Liver (tissue), 3 donors: ENCODE measurements around the gene CDH13.

Experiments
- EGR1 ChIP-seq, 2 donors: IDR thresholded peaks; 2 replicates each; pipeline ENCODE4 v1.6.1; 2016 to 2018; ENCODE audit warnings: antibody characterized with exemption in 2 of 2, low read depth in 2 of 2
- FOXA1 ChIP-seq: IDR thresholded peaks from 2 replicates; pipeline ENCODE4 v1.6.1; 2016; ENCODE audit warnings: antibody characterized with exemption
- SP1 ChIP-seq: IDR thresholded peaks from 2 replicates; pipeline ENCODE4 v1.6.1; 2018; ENCODE audit warnings: antibody characterized with exemption, mild to moderate bottlenecking
- TAF1 ChIP-seq: conservative IDR thresholded peaks from 2 replicates; pipeline ENCODE4 v1.6.1; 2016; ENCODE audit warnings: antibody characterized with exemption, mild to moderate bottlenecking
- YY1 ChIP-seq: IDR thresholded peaks from 2 replicates; pipeline ENCODE4 v1.6.1; 2016; ENCODE audit warnings: antibody characterized with exemption, mild to moderate bottlenecking
- TF ChIP-seq, protein P1 (sequence below): fragments of 150-350 bp; IDR thresholded peaks from 2 replicates; pipeline ENCODE4 v1.5.1; 2017; ENCODE audit warnings: improper control_type of control experiment, low read depth, low read length; ENCODE audit not compliant: missing input control
- TF ChIP-seq, protein P2 (sequence below): IDR thresholded peaks from 2 replicates; pipeline ENCODE4 v1.6.1; 2016; ENCODE audit warnings: antibody characterized with exemption
- TF ChIP-seq, protein P3 (sequence below): IDR thresholded peaks from 2 replicates; pipeline ENCODE4 v1.6.1; 2016; ENCODE audit warnings: antibody characterized with exemption
- TF ChIP-seq, protein P4 (sequence below): IDR thresholded peaks from 2 replicates; pipeline ENCODE4 v1.6.1; 2016; ENCODE audit warnings: antibody characterized with exemption, mild to moderate bottlenecking
- TF ChIP-seq, protein P5 (sequence below): IDR thresholded peaks from 2 replicates; pipeline ENCODE4 v1.6.1; 2016; ENCODE audit warnings: antibody characterized with exemption
- donor health status: healthy.
- donor health status: healthy.

DNA sequence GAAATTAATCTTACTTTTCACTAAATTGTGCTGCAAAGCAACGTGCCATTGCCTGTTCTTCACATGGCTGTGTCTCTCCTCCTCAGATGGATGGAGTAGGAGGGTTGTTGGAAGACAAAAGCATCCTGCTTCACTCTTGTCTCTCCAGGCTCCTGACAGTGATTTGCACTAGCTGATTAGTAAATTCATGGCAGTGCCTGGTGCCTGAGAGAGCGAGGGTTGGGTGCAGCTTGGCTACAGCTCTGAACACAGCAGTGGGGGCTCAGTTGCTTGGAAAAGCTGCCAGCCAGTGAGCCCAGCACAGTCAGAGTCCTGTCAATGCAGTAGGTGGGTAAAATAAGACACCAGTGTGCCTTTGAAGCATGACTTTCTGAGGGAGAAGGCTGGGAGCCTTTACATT is 37.4 kb downstream of the CDH13 start:
- TF ChIP-seq TAF1 (no peak), YY1 (no peak), EGR1 (IDR thresholded peaks at IDR 0.05; ENCODE audit: low read depth in 2 of 2) (no peak), SP1 (no peak), FOXA1 (no peak)
- TF ChIP-seq, protein P1, sequence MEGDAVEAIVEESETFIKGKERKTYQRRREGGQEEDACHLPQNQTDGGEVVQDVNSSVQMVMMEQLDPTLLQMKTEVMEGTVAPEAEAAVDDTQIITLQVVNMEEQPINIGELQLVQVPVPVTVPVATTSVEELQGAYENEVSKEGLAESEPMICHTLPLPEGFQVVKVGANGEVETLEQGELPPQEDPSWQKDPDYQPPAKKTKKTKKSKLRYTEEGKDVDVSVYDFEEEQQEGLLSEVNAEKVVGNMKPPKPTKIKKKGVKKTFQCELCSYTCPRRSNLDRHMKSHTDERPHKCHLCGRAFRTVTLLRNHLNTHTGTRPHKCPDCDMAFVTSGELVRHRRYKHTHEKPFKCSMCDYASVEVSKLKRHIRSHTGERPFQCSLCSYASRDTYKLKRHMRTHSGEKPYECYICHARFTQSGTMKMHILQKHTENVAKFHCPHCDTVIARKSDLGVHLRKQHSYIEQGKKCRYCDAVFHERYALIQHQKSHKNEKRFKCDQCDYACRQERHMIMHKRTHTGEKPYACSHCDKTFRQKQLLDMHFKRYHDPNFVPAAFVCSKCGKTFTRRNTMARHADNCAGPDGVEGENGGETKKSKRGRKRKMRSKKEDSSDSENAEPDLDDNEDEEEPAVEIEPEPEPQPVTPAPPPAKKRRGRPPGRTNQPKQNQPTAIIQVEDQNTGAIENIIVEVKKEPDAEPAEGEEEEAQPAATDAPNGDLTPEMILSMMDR: no peak
- TF ChIP-seq, protein P2, sequence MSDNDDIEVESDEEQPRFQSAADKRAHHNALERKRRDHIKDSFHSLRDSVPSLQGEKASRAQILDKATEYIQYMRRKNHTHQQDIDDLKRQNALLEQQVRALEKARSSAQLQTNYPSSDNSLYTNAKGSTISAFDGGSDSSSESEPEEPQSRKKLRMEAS: no peak
- TF ChIP-seq, protein P3, sequence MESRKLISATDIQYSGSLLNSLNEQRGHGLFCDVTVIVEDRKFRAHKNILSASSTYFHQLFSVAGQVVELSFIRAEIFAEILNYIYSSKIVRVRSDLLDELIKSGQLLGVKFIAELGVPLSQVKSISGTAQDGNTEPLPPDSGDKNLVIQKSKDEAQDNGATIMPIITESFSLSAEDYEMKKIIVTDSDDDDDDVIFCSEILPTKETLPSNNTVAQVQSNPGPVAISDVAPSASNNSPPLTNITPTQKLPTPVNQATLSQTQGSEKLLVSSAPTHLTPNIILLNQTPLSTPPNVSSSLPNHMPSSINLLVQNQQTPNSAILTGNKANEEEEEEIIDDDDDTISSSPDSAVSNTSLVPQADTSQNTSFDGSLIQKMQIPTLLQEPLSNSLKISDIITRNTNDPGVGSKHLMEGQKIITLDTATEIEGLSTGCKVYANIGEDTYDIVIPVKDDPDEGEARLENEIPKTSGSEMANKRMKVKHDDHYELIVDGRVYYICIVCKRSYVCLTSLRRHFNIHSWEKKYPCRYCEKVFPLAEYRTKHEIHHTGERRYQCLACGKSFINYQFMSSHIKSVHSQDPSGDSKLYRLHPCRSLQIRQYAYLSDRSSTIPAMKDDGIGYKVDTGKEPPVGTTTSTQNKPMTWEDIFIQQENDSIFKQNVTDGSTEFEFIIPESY: no peak
- TF ChIP-seq, protein P4, sequence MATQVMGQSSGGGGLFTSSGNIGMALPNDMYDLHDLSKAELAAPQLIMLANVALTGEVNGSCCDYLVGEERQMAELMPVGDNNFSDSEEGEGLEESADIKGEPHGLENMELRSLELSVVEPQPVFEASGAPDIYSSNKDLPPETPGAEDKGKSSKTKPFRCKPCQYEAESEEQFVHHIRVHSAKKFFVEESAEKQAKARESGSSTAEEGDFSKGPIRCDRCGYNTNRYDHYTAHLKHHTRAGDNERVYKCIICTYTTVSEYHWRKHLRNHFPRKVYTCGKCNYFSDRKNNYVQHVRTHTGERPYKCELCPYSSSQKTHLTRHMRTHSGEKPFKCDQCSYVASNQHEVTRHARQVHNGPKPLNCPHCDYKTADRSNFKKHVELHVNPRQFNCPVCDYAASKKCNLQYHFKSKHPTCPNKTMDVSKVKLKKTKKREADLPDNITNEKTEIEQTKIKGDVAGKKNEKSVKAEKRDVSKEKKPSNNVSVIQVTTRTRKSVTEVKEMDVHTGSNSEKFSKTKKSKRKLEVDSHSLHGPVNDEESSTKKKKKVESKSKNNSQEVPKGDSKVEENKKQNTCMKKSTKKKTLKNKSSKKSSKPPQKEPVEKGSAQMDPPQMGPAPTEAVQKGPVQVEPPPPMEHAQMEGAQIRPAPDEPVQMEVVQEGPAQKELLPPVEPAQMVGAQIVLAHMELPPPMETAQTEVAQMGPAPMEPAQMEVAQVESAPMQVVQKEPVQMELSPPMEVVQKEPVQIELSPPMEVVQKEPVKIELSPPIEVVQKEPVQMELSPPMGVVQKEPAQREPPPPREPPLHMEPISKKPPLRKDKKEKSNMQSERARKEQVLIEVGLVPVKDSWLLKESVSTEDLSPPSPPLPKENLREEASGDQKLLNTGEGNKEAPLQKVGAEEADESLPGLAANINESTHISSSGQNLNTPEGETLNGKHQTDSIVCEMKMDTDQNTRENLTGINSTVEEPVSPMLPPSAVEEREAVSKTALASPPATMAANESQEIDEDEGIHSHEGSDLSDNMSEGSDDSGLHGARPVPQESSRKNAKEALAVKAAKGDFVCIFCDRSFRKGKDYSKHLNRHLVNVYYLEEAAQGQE: no peak
- TF ChIP-seq, protein P5, sequence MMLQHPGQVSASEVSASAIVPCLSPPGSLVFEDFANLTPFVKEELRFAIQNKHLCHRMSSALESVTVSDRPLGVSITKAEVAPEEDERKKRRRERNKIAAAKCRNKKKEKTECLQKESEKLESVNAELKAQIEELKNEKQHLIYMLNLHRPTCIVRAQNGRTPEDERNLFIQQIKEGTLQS: no peak
